Right lobe of liver (tissue), 6 donors: ENCODE results near the gene POLE4. TPM values are rescaled to one million over a fixed set of nuclear protein-coding genes. Genes with fewer than 3 reads are reported as not detected.

Experiments used
- ATAC-seq, 4 donors: fragments of 200-7000 bp; cut with Tn5 transposase; one replicate each; pipeline ENCODE4 v1.9.1; 2020; ENCODE audit warnings: mild to moderate bottlenecking in 4 of 4, moderate library complexity in 4 of 4
- DNase-seq, 3 donors: peaks; one replicate each; pipeline ENCODE4 v3.0.0-alpha.2; 2020
- H3K27ac ChIP-seq, 3 donors: fragments of 200-600 bp; one replicate each; pipeline ENCODE4 v1.8.0; 2022
- H3K27me3 ChIP-seq, 2 donors: fragments of 200-600 bp; one replicate each; pipeline ENCODE4 v1.8.0; 2022
- H3K36me3 ChIP-seq, 4 donors: fragments of 200-600 bp; sonication (generic) in 1 of 4; one replicate each; pipeline versions ENCODE4 v1.5.1 to v1.8.0; 2017 to 2022; ENCODE audit warnings: control low read depth in 1 of 4
- H3K4me1 ChIP-seq, 4 donors: fragments of 200-600 bp; sonication (generic) in 1 of 4; one replicate each; pipeline versions ENCODE4 v1.5.1 to v1.8.0; 2017 to 2022; ENCODE audit warnings: control low read depth in 1 of 4
- H3K4me3 ChIP-seq, 3 donors: fragments of 200-600 bp; one replicate each; pipeline ENCODE4 v1.8.0; 2022
- H3K9me3 ChIP-seq, 4 donors: fragments of 200-600 bp; sonication (generic) in 1 of 4; one replicate each; pipeline versions ENCODE4 v1.5.1 to v1.8.0; 2017 to 2022; ENCODE audit warnings: control low read depth in 1 of 4
- CTCF ChIP-seq, 4 donors: fragments of 200-600 bp in 3 of 4; fragments of 450-650 bp in 1 of 4; IDR thresholded peaks; one replicate each; pipeline versions ENCODE4 v1.5.1 to v1.8.0; 2016 to 2022; ENCODE audit warnings: antibody characterized with exemption in 4 of 4, mild to moderate bottlenecking in 2 of 4
- POLR2A ChIP-seq: fragments of 450-650 bp; IDR thresholded peaks from one replicate; pipeline ENCODE4 v1.6.1; 2017; ENCODE audit warnings: antibody characterized with exemption, mild to moderate bottlenecking
- WGBS: methylation state at CpG from one replicate; pipeline ENCODE4 v1.1.6; 2018; ENCODE audit warnings: low coverage, low lambda C conversion rate; ENCODE audit not compliant: insufficient coverage; ENCODE audit errors: missing lambda C conversion rate; 5-methylcytosine and 5-hydroxymethylcytosine counted together
- intact Hi-C, 2 donors: fragments of 100-400 bp; cut with DNase I; formaldehyde crosslinking; loops; one replicate each; pipeline versions ENCODE4 v1.11.2 to v1.14.1; 2022
- total RNA-seq, 6 experiments: library from RNA; depleted of rRNA in 2 of 6; stranded (reverse); fragments of >200 nt in 2 of 6; fragmentation: NEBNext Ultra II Directional in 3 of 6; extraction: Animal tissue kit (Norgen Biotek cat#: 25700) in 3 of 6; gene quantifications; one replicate each; pipeline versions ENCODE4 v1.1.0 to v1.2.4, GENCODE V29; 2016 to 2023
- donor health status: DM: no; HTN: yes; CAD: no.
- donor health status: DM: no; HTN: no; CAD: no.
- donor health status: DM: no; HTN: no; CAD: no.
- donor health status: DM: no; HTN: yes; CAD: no.
- donor health status: DM: no; HTN: yes; CAD: no.

The POLE4 gene
- total RNA-seq, 6 experiments from 2014 or later: 9.8 to 31.4 (median 25.7) TPM

GRCh38 chr2:74930811-74931486, 27.5 kb upstream of the POLE4 start:
- no peaks in the 10 kb centered on the region for H3K27me3 ChIP-seq
- H3K4me1 ChIP-seq: no peaks in the 10 kb centered on the region
- 69% methylated on average over 8 of the region's 8 CpGs for WGBS
- ATAC-seq (no peak), DNase-seq (no peak)
- intact Hi-C loops: no loop called here
- H3K9me3 ChIP-seq: no peaks in the 10 kb centered on the region
- H3K4me3 ChIP-seq: no peak overlapping the region
- no peak overlapping the region for H3K27ac ChIP-seq
- no peaks in the 10 kb centered on the region for H3K36me3 ChIP-seq
- TF ChIP-seq CTCF (IDR thresholded peaks at IDR 0.05) (no peak), POLR2A (no peak)

GRCh38 chr2:74931940-74932339, 26.5 kb upstream of the POLE4 start:
- intact Hi-C loops: no loop called here
- H3K4me3 ChIP-seq: no peak overlapping the region
- DNase-seq (no peak), ATAC-seq (no peak)
- no peak for TF ChIP-seq CTCF (IDR thresholded peaks at IDR 0.05)
- no peak for TF ChIP-seq POLR2A
- H3K9me3 ChIP-seq: no peaks in the 10 kb centered on the region
- no peaks in the 10 kb centered on the region for H3K4me1 ChIP-seq
- WGBS: 77% methylated on average over 2 of the region's 2 CpGs
- H3K27me3 ChIP-seq: no peaks in the 10 kb centered on the region
- no peak overlapping the region for H3K27ac ChIP-seq
- H3K36me3 ChIP-seq: no peaks in the 10 kb centered on the region

- Histone ChIP-seq H3K4me3 (no peak overlapping the region), H3K27ac (no peak overlapping the region), H3K4me1 (no peaks in the 10 kb centered on the region), H3K36me3 (no peaks in the 10 kb centered on the region), H3K9me3 (no peaks in the 10 kb centered on the region), H3K27me3 (no peaks in the 10 kb centered on the region)
- TF ChIP-seq CTCF (IDR thresholded peaks at IDR 0.05) (no peak), POLR2A (no peak)
- intact Hi-C loops: no loop called here
- WGBS: 82% methylated on average over 2 of the region's 4 CpGs
- ATAC-seq (no peak), DNase-seq (no peak)
These were observed 22.5 kb upstream of the POLE4 start for GRCh38 chr2:74935975-74936391.

GRCh38 chr2:74937221-74937880, 21.1 kb upstream of the POLE4 start:
- Histone ChIP-seq H3K27ac (no peak overlapping the region), H3K27me3 (no peaks in the 10 kb centered on the region), H3K36me3 (no peaks in the 10 kb centered on the region), H3K4me3 (no peak overlapping the region), H3K4me1 (no peaks in the 10 kb centered on the region), H3K9me3 (no peaks in the 10 kb centered on the region)
- ATAC-seq (peak in 1 of 4 donors; percentile 55), DNase-seq (no peak)
- 73% methylated on average over 6 of the region's 6 CpGs for whole genome bisulfite sequencing
- TF ChIP-seq POLR2A (no peak), CTCF (IDR thresholded peaks at IDR 0.05) (no peak)
- intact Hi-C loops: no loop called here
